DMS53 treated with DMSO at 0.1 percent for 48 hours (cell line): ENCODE data around the gene NUDT22.
A peak's percentile ranks its signal among the peaks of the same experiment; 100 is the strongest.

Experiments
- DNase-seq: peaks from one replicate; lab custom pipeline; 2025; ENCODE audit not compliant: unreplicated experiment; lab: John Stamatoyannopoulos, UW

The NUDT22 gene

GRCh38 chr11:64226507-64227051, 505 bp downstream of the NUDT22 start:
- DNase-seq = peak; percentile 41

GRCh38 chr11:64227405-64227956, 1.4 kb downstream of the NUDT22 start:
- no peak for DNase-seq

GRCh38 chr11:64229090-64229743, 3.1 kb downstream of the NUDT22 start:
- DNase-seq = no peak

- no peak for DNase-seq
Observed at GRCh38 chr11:64229744-64230170, 3.7 kb downstream of the NUDT22 start.

- DNase-seq = peak; percentile 92
Observed at GRCh38 chr11:64230171-64230984, 4.3 kb downstream of the NUDT22 start, which contains the start of gene DNAJC4. Gene DNAJC4, plus strand, starts transcription at chr11:64230548. Its CDS starts 307 bp downstream, at chr11:64230855.

GRCh38 chr11:64230985-64231365, 4.9 kb downstream of the NUDT22 start:
- DNase-seq = no peak

GRCh38 chr11:64231546-64231945, 5.5 kb downstream of the NUDT22 start:
- DNase-seq = no peak

GRCh38 chr11:64232182-64232966, 6.3 kb downstream of the NUDT22 start:
- DNase-seq = no peak

GRCh38 chr11:64232967-64233315, 6.9 kb downstream of the NUDT22 start:
- DNase-seq = no peak

- peak; percentile 27 for DNase-seq
Observed at GRCh38 chr11:64233913-64234586, 8.0 kb downstream of the NUDT22 start, which contains the start of gene VEGFB. Gene VEGFB, plus strand, starts transcription at chr11:64234584. Its CDS starts 250 bp downstream, at chr11:64234834.

GRCh38 chr11:64234647-64235379, 8.7 kb downstream of the NUDT22 start:
- peak; percentile 50 for DNase-seq

GRCh38 chr11:64235437-64236161, 9.5 kb downstream of the NUDT22 start:
- DNase-seq = no peak

GRCh38 chr11:64237484-64237951, 11.4 kb downstream of the NUDT22 start:
- peak; percentile 98 for DNase-seq

GRCh38 chr11:64238076-64238475, 12.0 kb downstream of the NUDT22 start:
- peak; percentile 71 for DNase-seq

GRCh38 chr11:64238999-64239398, 12.9 kb downstream of the NUDT22 start:
- DNase-seq = no peak

- DNase-seq = no peak
Observed at GRCh38 chr11:64239662-64240434, 13.8 kb downstream of the NUDT22 start.

GRCh38 chr11:64240435-64241240, 14.6 kb downstream of the NUDT22 start, which contains the start of gene FKBP2:
Gene FKBP2, plus strand, starts transcription at chr11:64241095. Its CDS starts 1,293 bp downstream, at chr11:64242388.
- peak; percentile 90 for DNase-seq
